NCI-H2227 (cell line): ENCODE measurements around the gene RPS21.
"Not testable (repeated sequence)": the region's sequence is repeated elsewhere in the genome, so short reads cannot be mapped to it uniquely, and the experiment has no call there.

Experiments used
- DNase-seq: peaks from one replicate; lab custom pipeline; 2025; ENCODE audit not compliant: unreplicated experiment; lab: John Stamatoyannopoulos, UW

The RPS21 gene

GRCh38 chr20:62364911-62365736 is 21.8 kb upstream of the RPS21 start:
- no peak for DNase-seq

- DNase-seq: peak; percentile 46
These were observed 21.0 kb upstream of the RPS21 start for GRCh38 chr20:62365814-62366369.

GRCh38 chr20:62366370-62367135 is 20.4 kb upstream of the RPS21 start:
- DNase-seq: peak; percentile 61

GRCh38 chr20:62367136-62367632 is 19.7 kb upstream of the RPS21 start, which contains the start of gene LAMA5:
Gene LAMA5 (minus strand): TSS chr20:62367312. CDS start chr20:62367245, 67 bp downstream.
- DNase-seq: peak; percentile 78

- DNase-seq: peak; percentile 62
These were observed 19.1 kb upstream of the RPS21 start for GRCh38 chr20:62367633-62368391.

GRCh38 chr20:62368392-62368975 is 18.4 kb upstream of the RPS21 start:
- DNase-seq: peak; percentile 69

GRCh38 chr20:62368976-62369814 is 17.7 kb upstream of the RPS21 start:
- DNase-seq: peak; percentile 69

- no peak for DNase-seq
These were observed 17.1 kb upstream of the RPS21 start for GRCh38 chr20:62369815-62370114.

GRCh38 chr20:62370115-62370806 is 16.6 kb upstream of the RPS21 start:
- DNase-seq: no peak

GRCh38 chr20:62370807-62371587 is 15.9 kb upstream of the RPS21 start:
- no peak for DNase-seq

GRCh38 chr20:62371588-62372041 is 15.3 kb upstream of the RPS21 start:
- DNase-seq: no peak

GRCh38 chr20:62372042-62372993 is 14.6 kb upstream of the RPS21 start:
- DNase-seq: no peak

- not testable (repeated sequence) for DNase-seq
These were observed 13.2 kb upstream of the RPS21 start for GRCh38 chr20:62373631-62374179.

- no peak for DNase-seq
These were observed 12.4 kb upstream of the RPS21 start for GRCh38 chr20:62374331-62375152.

- DNase-seq: no peak
These were observed 10.5 kb upstream of the RPS21 start for GRCh38 chr20:62376112-62377063.
